ENCODE data around the gene ATXN1.

Gene ATXN1

GRCh38 chr6:16729183-16729691 lies 32.0 kb downstream of the ATXN1 start:
- Histone ChIP-seq H3K4me3 (ENCODE audit: low read depth, low read length) (no peak overlapping the region), H3K36me3 (replicated peaks) (no peaks in the 10 kb centered on the region), H3K27ac (peak overlapping the region; percentile 53), H3K27me3 (replicated peaks) (no peaks in the 10 kb centered on the region)
- in situ Hi-C loops (cut with HindIII; ENCODE audit: low pct_ligation_motif_present, low sequenced_read_pairs): no loop called here
- DNase-seq: peak; percentile 53
- TF ChIP-seq CTCF (IDR thresholded peaks at IDR 0.05; ENCODE audit: low read depth, low read length, missing control alignments): no peak

GRCh38 chr6:16728513-16729182 lies 32.6 kb downstream of the ATXN1 start:
- Histone ChIP-seq H3K27me3 (replicated peaks) (no peaks in the 10 kb centered on the region), H3K4me3 (ENCODE audit: low read depth, low read length) (no peak overlapping the region), H3K27ac (peak overlapping the region; percentile 53), H3K36me3 (replicated peaks) (no peaks in the 10 kb centered on the region)
- in situ Hi-C loops (cut with HindIII; ENCODE audit: low pct_ligation_motif_present, low sequenced_read_pairs): no loop called here
- TF ChIP-seq CTCF (IDR thresholded peaks at IDR 0.05; ENCODE audit: low read depth, low read length, missing control alignments): no peak
- no peak for DNase-seq

- in situ Hi-C loops (cut with HindIII; ENCODE audit: low pct_ligation_motif_present, low sequenced_read_pairs): no loop called here
- Histone ChIP-seq H3K27ac (no peak overlapping the region), H3K27me3 (replicated peaks) (no peaks in the 10 kb centered on the region), H3K4me3 (ENCODE audit: low read depth, low read length) (no peak overlapping the region), H3K36me3 (replicated peaks) (no peaks in the 10 kb centered on the region)
- DNase-seq: no peak
- no peak for TF ChIP-seq CTCF (IDR thresholded peaks at IDR 0.05; ENCODE audit: low read depth, low read length, missing control alignments)
Measured at GRCh38 chr6:16727996-16728395, 33.3 kb downstream of the ATXN1 start.

- no peak for DNase-seq
- Histone ChIP-seq H3K36me3 (replicated peaks) (no peaks in the 10 kb centered on the region), H3K4me3 (ENCODE audit: low read depth, low read length) (no peak overlapping the region), H3K27ac (peak overlapping the region; percentile 94), H3K27me3 (replicated peaks) (no peaks in the 10 kb centered on the region)
- TF ChIP-seq CTCF (IDR thresholded peaks at IDR 0.05; ENCODE audit: low read depth, low read length, missing control alignments): no peak
- in situ Hi-C loops (cut with HindIII; ENCODE audit: low pct_ligation_motif_present, low sequenced_read_pairs): no loop called here
Measured at GRCh38 chr6:16725145-16725864, 36.0 kb downstream of the ATXN1 start.

- no peaks in the 10 kb centered on the region for H3K27me3 ChIP-seq (replicated peaks)
- H3K4me3 ChIP-seq (ENCODE audit: low read depth, low read length): no peak overlapping the region
- in situ Hi-C loops (cut with HindIII; ENCODE audit: low pct_ligation_motif_present, low sequenced_read_pairs): no loop called here
- H3K27ac ChIP-seq: peak overlapping the region; percentile 94
- TF ChIP-seq CTCF (IDR thresholded peaks at IDR 0.05; ENCODE audit: low read depth, low read length, missing control alignments): no peak
- DNase-seq: peak; percentile 92
- H3K36me3 ChIP-seq (replicated peaks): no peaks in the 10 kb centered on the region
Measured at GRCh38 chr6:16723826-16724225, 37.4 kb downstream of the ATXN1 start.

Measured in brain microvascular endothelial cell (primary cell).